ENCODE data around the gene SLC39A12.

The SLC39A12 gene

GRCh38 chr10:17965649-17966235 lies 14.0 kb downstream of the SLC39A12 start:
- DNase-seq: no peak

- DNase-seq: no peak
Observed at GRCh38 chr10:17974505-17974904, 22.8 kb downstream of the SLC39A12 start.

- no peak for DNase-seq
Observed at GRCh38 chr10:17980846-17981565, 29.3 kb downstream of the SLC39A12 start.

GRCh38 chr10:17981766-17982380 lies 30.2 kb downstream of the SLC39A12 start:
- DNase-seq: no peak

GRCh38 chr10:17984056-17984455 lies 32.3 kb downstream of the SLC39A12 start:
- no peak for DNase-seq

DNA sequence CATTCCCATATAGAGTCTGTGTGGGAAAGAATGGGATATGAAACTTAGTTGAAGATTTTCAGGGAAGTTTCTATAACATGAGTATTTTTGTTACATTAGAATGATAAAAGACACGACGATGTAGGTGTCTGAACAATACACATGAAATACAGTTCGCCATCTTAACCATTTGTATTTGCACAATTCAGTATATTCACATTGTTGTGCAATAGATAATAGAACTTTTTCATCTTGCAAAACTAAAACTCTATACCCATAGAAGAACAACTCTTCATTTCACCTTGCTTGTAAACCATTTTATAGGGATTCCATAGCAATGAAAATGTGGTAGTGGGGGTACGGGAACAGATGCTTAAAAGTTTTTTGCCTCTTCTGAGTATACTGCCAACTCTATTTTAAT lies 32.8 kb downstream of the SLC39A12 start:
- DNase-seq: no peak

- no peak for DNase-seq
Observed at GRCh38 chr10:17989908-17990767, 38.4 kb downstream of the SLC39A12 start.

- no peak for DNase-seq
Observed at GRCh38 chr10:17992266-17992665, 40.5 kb downstream of the SLC39A12 start.

DNA sequence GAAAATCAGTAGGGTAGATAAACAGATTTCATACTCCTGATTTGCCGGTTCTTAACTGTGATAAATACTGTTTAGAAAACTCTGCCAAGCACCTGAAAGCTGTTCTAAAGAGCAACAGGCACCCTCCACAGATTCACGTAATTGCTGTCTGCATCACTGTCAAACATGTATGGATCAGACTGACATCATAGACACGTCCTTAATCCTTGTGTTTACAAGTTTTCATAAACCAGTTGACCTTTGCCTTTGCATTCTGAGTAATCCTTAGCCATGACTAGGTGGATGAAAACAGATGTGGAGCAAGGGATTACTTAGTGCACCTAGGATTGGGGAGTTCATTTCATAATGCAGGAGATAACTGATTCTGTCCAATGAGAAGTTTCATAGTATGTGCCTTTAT lies 41.6 kb downstream of the SLC39A12 start:
- no peak for DNase-seq

- no peak for DNase-seq
Observed at GRCh38 chr10:18000601-18001000, 48.9 kb downstream of the SLC39A12 start.

GRCh38 chr10:18005445-18005780 lies 53.7 kb downstream of the SLC39A12 start:
- DNase-seq: no peak

DNA sequence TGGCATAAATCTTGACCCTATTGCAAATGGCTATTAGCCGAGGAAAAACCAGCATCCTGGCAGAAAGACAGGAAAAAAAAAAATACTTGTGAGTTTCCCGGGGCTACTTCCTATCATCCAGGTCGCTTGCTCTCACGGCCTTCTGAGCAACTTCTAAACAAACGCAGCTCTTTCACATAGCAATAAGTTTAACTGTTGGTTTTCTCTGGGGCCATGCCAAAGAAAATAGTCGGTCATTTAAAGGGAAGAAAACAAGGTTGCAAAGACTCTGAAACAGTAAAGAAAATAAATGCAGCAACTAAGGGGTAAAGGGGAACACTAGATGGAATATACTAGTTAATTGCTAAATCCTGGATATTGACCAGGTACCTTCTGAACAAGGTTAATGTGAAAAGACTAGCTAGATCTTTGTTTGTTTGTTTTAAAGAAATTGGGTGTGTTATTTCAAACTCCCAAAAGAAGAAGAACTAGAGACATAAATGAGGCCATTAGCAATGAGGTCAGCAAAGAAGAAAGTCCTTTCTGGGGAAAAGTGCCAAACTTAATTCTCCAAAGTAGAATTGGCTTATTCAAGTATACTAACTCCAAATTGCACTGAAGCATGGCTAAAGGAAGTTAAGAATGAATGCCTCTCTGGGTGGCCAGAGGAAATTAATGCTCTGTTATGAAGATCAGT lies 54.2 kb downstream of the SLC39A12 start:
- DNase-seq: no peak

GRCh38 chr10:18008986-18009385 lies 57.3 kb downstream of the SLC39A12 start:
- DNase-seq: no peak

- DNase-seq: no peak
Observed at GRCh38 chr10:18010050-18010449, 58.3 kb downstream of the SLC39A12 start.

GRCh38 chr10:18020523-18020922 lies 68.8 kb downstream of the SLC39A12 start:
- no peak for DNase-seq

- no peak for DNase-seq
Observed at GRCh38 chr10:18021725-18022480, 70.2 kb downstream of the SLC39A12 start.

GRCh38 chr10:18043148-18044006 lies 91.7 kb downstream of the SLC39A12 start:
- no peak for DNase-seq

GRCh38 chr10:18044976-18045720 lies 93.4 kb downstream of the SLC39A12 start:
- DNase-seq: no peak

GRCh38 chr10:18056583-18056982 lies 104.9 kb downstream of the SLC39A12 start:
- no peak for DNase-seq

DNA sequence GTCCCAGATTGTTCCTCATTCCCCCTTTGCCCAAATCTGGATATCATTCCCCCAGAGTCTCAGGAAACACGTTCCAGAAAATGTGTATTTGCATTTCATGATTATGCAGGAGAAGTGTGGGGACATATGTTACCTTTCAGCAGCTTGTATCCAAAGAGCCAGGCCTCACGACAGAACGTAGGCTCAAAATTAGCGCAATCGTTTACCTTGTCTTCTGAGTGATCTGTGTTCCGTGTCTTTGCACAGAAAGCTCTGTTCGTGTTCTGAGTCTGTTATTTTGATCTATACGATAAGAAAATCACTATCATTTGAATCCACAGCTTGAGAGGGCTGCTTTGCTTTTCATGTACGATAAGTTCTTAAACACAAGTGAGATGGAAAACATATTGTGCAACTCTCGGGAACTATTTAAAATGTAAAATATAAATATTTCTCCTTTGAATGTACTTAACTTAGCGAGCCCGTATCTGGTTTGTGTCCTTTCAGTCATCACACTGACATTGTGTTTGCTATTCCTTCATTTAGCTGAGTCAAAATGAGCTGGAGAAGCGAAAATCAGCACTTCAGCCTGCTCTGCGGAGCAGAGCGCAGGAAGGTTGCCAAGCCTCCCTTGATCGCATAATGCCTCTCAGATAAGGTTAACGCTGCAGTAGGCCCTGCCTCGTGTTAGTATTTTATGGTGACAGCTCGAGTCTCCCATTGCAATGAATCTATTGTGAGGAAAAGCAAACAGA lies 108.3 kb downstream of the SLC39A12 start:
- DNase-seq: no peak

Data from islet precursor cell (in vitro differentiated cells).